ENCODE results near the gene KBTBD7. TPM values are rescaled to one million over a fixed set of nuclear protein-coding genes. Genes with fewer than 3 reads are reported as not detected.

The KBTBD7 gene, protein sequence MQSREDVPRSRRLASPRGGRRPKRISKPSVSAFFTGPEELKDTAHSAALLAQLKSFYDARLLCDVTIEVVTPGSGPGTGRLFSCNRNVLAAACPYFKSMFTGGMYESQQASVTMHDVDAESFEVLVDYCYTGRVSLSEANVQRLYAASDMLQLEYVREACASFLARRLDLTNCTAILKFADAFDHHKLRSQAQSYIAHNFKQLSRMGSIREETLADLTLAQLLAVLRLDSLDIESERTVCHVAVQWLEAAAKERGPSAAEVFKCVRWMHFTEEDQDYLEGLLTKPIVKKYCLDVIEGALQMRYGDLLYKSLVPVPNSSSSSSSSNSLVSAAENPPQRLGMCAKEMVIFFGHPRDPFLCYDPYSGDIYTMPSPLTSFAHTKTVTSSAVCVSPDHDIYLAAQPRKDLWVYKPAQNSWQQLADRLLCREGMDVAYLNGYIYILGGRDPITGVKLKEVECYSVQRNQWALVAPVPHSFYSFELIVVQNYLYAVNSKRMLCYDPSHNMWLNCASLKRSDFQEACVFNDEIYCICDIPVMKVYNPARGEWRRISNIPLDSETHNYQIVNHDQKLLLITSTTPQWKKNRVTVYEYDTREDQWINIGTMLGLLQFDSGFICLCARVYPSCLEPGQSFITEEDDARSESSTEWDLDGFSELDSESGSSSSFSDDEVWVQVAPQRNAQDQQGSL
- 12.0 and 14.4 TPM in 2 replicates for total RNA-seq
- long read RNA-seq, full-length matches to known transcripts, result 169 of 169 reads
- long read RNA-seq, partial matches to known transcripts, result 0 of 169 reads
- long read RNA-seq, other reads (novel, unspliced or antisense), result 0 of 169 reads

DNA sequence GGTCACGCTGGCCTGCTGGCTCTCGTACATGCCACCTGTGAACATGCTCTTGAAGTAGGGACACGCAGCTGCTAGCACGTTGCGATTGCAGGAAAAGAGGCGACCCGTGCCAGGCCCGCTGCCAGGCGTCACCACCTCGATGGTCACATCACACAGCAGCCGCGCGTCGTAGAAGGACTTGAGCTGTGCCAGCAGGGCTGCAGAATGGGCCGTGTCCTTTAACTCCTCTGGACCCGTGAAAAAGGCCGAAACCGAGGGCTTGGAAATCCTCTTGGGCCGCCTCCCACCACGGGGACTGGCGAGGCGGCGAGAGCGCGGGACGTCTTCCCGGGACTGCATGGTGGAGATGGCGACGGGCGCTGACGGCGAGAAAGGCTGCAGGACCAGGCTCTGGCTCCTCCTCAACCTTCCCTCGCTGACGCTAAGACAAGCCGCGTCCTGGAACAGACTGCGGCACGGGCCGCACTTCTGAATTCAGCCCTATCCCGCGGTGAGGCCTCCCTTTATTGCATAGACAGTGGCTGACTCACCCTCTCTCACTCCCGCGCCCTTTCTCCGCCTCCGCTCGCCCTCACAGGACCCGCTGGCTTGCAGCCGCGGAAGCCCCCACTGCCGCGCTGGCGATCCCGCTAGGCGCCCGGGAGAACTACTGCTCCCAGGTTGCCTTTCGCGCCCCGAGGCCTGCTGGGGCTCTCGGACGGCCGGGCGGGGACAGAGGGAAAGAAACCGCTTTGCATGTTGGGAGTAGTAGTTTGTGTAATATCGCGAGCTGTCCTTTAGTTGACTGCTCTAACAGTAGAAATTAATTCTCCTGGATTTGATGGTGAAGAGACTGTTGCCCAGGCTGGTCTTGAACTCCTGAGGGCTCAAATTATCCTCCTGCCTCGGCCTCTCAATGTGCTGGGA lies at the start of gene KBTBD7:
KBTBD7 (minus strand) TSS at position 651 of the 906 bp plus-strand sequence; CDS start at position 339, 312 bp downstream.
- H3K9me3 Mint-ChIP-seq (ENCODE audit: low read depth), result peaks cover 8% of the 10 kb centered on the region
- H3K4me1 Mint-ChIP-seq (ENCODE audit: low read depth), result peaks cover 12% of the 10 kb centered on the region
- H3K4me3 Mint-ChIP-seq (ENCODE audit: low read depth), result peak within 1 kb of the TSS; percentile 89
- peak; percentile 84 for DNase-seq (ENCODE audit: low spot score, unreplicated experiment)
- no peaks in the 10 kb centered on the region for H3K27me3 Mint-ChIP-seq
- H3K36me3 Mint-ChIP-seq (ENCODE audit: insufficient read depth), result peaks cover 22% of the 10 kb centered on the region
- TF ChIP-seq, protein P1, sequence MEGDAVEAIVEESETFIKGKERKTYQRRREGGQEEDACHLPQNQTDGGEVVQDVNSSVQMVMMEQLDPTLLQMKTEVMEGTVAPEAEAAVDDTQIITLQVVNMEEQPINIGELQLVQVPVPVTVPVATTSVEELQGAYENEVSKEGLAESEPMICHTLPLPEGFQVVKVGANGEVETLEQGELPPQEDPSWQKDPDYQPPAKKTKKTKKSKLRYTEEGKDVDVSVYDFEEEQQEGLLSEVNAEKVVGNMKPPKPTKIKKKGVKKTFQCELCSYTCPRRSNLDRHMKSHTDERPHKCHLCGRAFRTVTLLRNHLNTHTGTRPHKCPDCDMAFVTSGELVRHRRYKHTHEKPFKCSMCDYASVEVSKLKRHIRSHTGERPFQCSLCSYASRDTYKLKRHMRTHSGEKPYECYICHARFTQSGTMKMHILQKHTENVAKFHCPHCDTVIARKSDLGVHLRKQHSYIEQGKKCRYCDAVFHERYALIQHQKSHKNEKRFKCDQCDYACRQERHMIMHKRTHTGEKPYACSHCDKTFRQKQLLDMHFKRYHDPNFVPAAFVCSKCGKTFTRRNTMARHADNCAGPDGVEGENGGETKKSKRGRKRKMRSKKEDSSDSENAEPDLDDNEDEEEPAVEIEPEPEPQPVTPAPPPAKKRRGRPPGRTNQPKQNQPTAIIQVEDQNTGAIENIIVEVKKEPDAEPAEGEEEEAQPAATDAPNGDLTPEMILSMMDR (IDR thresholded peaks at IDR 0.05; ENCODE audit: unreplicated experiment), result no peak
- H3K27ac Mint-ChIP-seq, result peak within 1 kb of the TSS; percentile 98

DNA sequence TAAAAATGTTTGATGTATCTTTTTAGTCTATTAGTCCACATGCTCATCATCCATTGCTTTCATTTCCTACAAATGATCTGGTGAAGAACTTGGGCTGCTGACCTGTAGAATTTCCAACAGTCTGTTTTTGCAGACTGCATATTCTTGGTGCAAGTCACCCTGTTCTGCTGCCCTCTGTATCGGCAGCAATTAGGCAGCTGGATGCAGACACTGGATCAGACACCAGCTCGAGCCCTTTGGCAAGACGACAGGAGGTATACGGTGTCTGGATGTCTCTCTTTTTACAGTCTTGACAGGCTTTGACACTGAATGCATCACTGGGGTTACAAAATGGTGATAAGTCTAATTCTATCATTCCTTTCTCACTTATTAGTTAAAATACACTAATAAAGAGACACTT lies 47.3 kb upstream of the KBTBD7 start:
- no peak overlapping the region for H3K27ac Mint-ChIP-seq

DNA sequence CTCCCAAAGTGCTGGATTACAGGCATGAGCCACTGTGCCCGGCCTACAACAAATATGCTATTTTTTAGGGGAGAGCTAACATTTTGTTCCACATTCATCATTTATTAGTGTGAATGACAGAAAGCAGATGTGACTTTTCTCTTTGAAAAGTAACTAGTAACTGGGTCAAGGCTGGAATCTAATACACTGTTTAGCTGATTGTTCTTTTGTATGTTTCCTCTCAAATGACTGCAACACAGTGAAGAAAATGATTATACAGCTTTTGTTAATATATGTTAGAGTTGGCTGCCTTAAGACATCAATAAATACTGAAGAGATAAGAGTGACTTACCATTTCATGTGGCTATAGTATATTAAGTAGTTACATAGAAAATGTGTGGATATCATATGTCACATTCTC lies 42.0 kb upstream of the KBTBD7 start:
- DNase-seq (ENCODE audit: low spot score, unreplicated experiment), result no peak
- Mint-ChIP-seq H3K4me1 (ENCODE audit: low read depth) (peaks cover 16% of the 10 kb centered on the region), H3K9me3 (ENCODE audit: low read depth) (no peaks in the 10 kb centered on the region), H3K4me3 (ENCODE audit: low read depth) (no peak overlapping the region), H3K27ac (no peak overlapping the region), H3K27me3 (no peaks in the 10 kb centered on the region), H3K36me3 (ENCODE audit: insufficient read depth) (peaks cover 22% of the 10 kb centered on the region)
- TF ChIP-seq, protein P1 (IDR thresholded peaks at IDR 0.05; ENCODE audit: unreplicated experiment), result no peak

More for the DNA sequence above, 47.3 kb upstream of the KBTBD7 start:
- H3K36me3 Mint-ChIP-seq (ENCODE audit: insufficient read depth), result peaks cover 9% of the 10 kb centered on the region
- TF ChIP-seq, protein P1 (IDR thresholded peaks at IDR 0.05; ENCODE audit: unreplicated experiment), result no peak
- no peaks in the 10 kb centered on the region for H3K27me3 Mint-ChIP-seq
- no peaks in the 10 kb centered on the region for H3K4me1 Mint-ChIP-seq (ENCODE audit: low read depth)
- no peak for DNase-seq (ENCODE audit: low spot score, unreplicated experiment)
- H3K4me3 Mint-ChIP-seq (ENCODE audit: low read depth), result no peak overlapping the region
- no peaks in the 10 kb centered on the region for H3K9me3 Mint-ChIP-seq (ENCODE audit: low read depth)

DNA sequence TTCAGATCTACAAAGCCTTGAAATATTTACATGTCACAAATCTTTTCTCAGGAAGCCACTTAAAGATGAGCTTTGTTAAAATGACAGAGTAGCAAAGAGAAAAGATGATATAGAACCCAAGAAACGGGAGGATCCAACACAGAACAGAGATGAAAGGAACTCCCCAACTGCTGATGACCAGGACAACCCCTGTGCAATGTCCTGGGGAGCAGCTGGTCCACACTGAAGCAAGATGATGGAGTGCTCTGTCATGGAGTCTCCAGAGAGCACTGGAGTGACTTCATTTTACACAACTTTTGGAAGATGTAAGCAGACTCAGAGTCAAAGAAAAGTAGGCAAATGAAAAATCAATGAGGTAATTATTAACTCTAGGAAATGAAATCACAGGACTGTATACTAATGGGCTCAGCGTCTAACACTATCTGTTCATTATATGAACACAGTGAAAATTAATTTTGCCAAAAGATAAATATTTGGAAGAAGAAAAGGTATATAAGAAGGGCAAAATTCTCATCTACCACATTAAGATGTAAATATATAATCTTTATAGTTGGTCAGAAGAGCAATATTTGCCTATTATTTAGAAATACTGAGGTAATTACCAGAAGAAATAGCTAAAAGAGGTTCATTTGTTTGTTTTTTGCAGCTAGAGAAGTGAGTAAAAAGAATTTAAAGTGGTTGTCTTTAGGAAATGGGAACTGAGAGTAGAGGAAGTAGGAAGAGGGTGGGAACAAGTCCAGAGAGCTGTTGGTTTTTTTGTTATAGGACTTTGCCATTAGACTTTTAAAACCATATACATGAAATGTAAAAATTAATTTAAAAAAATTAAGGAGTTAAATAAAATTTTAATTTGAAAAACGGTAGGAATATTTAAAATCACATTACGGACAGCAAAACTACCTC lies 38.5 kb upstream of the KBTBD7 start:
- peaks cover 14% of the 10 kb centered on the region for H3K36me3 Mint-ChIP-seq (ENCODE audit: insufficient read depth)
- H3K9me3 Mint-ChIP-seq (ENCODE audit: low read depth), result no peaks in the 10 kb centered on the region
- no peaks in the 10 kb centered on the region for H3K27me3 Mint-ChIP-seq
- H3K4me3 Mint-ChIP-seq (ENCODE audit: low read depth), result no peak overlapping the region
- DNase-seq (ENCODE audit: low spot score, unreplicated experiment), result no peak
- no peak overlapping the region for H3K27ac Mint-ChIP-seq
- TF ChIP-seq, protein P1 (IDR thresholded peaks at IDR 0.05; ENCODE audit: unreplicated experiment), result no peak
- peaks cover 19% of the 10 kb centered on the region for H3K4me1 Mint-ChIP-seq (ENCODE audit: low read depth)
